ENCODE data around the gene IL20RA. TPM values are rescaled to one million over a fixed set of nuclear protein-coding genes. Genes with fewer than 3 reads are reported as not detected.

IL20RA gene
- total RNA-seq, 2 donors from 2014 or later: 0.19 to 0.60 TPM

- intact Hi-C loops (cut with DNase I): no loop called here
These were observed 4.3 kb upstream of the IL20RA start for GRCh38 chr6:137049095-137049494.

GRCh38 chr6:137046871-137047412, 2.2 kb upstream of the IL20RA start:
- intact Hi-C loops (cut with DNase I): no loop called here
- no peak for DNase-seq (ENCODE audit: low spot score)

More at GRCh38 chr6:137049095-137049494, 4.3 kb upstream of the IL20RA start:
- no peak for DNase-seq (ENCODE audit: low spot score)

- intact Hi-C loops (cut with DNase I): no loop called here
- DNase-seq (ENCODE audit: low spot score): no peak
These were observed 541 bp upstream of the IL20RA start for GRCh38 chr6:137045222-137045789.

- DNase-seq (ENCODE audit: low spot score): no peak
- intact Hi-C loops (cut with DNase I): no loop called here
These were observed 927 bp downstream of the IL20RA start for GRCh38 chr6:137043710-137044365.

- intact Hi-C loops (cut with DNase I): no loop called here
- DNase-seq (ENCODE audit: low spot score): no peak
These were observed 4.4 kb downstream of the IL20RA start for GRCh38 chr6:137040393-137040792.

GRCh38 chr6:137039010-137039409, 5.8 kb downstream of the IL20RA start:
- intact Hi-C loops (cut with DNase I): no loop called here
- DNase-seq (ENCODE audit: low spot score): no peak

GRCh38 chr6:137036566-137037300, 8.0 kb downstream of the IL20RA start:
- no peak for DNase-seq (ENCODE audit: low spot score)
- intact Hi-C loops (cut with DNase I): no loop called here

GRCh38 chr6:137033828-137034227, 10.9 kb downstream of the IL20RA start:
- intact Hi-C loops (cut with DNase I): no loop called here
- DNase-seq (ENCODE audit: low spot score): no peak

GRCh38 chr6:137031122-137031521, 13.6 kb downstream of the IL20RA start:
- no peak for DNase-seq (ENCODE audit: low spot score)
- intact Hi-C loops (cut with DNase I): no loop called here

- intact Hi-C loops (cut with DNase I): no loop called here
- no peak for DNase-seq (ENCODE audit: low spot score)
These were observed 15.9 kb downstream of the IL20RA start for GRCh38 chr6:137028912-137029311.

GRCh38 chr6:137025786-137026730, 18.7 kb downstream of the IL20RA start:
- intact Hi-C loops (cut with DNase I): no loop called here
- DNase-seq (ENCODE audit: low spot score): no peak

GRCh38 chr6:137024237-137024990, 20.4 kb downstream of the IL20RA start:
- intact Hi-C loops (cut with DNase I): no loop called here
- no peak for DNase-seq (ENCODE audit: low spot score)

- intact Hi-C loops (cut with DNase I): no loop called here
- DNase-seq (ENCODE audit: low spot score): no peak
These were observed 24.0 kb downstream of the IL20RA start for GRCh38 chr6:137020776-137021175.

GRCh38 chr6:137019476-137020272, 25.1 kb downstream of the IL20RA start:
- DNase-seq (ENCODE audit: low spot score): no peak
- intact Hi-C loops (cut with DNase I): no loop called here

- DNase-seq (ENCODE audit: low spot score): no peak
- intact Hi-C loops (cut with DNase I): no loop called here
These were observed 27.7 kb downstream of the IL20RA start for GRCh38 chr6:137017081-137017480.

- intact Hi-C loops (cut with DNase I): no loop called here
- no peak for DNase-seq (ENCODE audit: low spot score)
These were observed 28.4 kb downstream of the IL20RA start for GRCh38 chr6:137016356-137016755.

- DNase-seq (ENCODE audit: low spot score): no peak
- intact Hi-C loops (cut with DNase I): no loop called here
These were observed 28.8 kb downstream of the IL20RA start for GRCh38 chr6:137015943-137016342.

Measured in posterior vena cava (tissue), 2 donors.